ENCODE results near the gene RBM18.

DNA sequence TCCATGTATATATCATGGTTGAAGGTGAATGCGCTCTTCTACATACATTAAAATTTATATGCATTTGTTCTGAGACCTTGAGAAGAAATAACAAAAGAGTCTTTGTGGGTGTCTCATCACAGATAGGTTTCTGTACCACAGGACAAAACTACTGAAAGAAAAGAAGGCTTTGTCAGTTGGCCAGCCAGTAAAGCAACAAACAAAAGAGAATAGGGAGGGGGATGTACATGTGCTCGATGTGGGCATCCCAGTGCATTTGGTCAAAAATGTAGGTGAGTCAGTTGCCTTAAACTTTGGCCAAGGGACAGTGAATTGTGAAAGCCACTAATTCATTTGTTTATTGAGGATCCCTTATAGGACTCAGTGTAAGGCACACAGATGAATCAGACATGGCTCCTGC lies 13.3 kb downstream of the RBM18 start:
- TF ChIP-seq, protein P1, sequence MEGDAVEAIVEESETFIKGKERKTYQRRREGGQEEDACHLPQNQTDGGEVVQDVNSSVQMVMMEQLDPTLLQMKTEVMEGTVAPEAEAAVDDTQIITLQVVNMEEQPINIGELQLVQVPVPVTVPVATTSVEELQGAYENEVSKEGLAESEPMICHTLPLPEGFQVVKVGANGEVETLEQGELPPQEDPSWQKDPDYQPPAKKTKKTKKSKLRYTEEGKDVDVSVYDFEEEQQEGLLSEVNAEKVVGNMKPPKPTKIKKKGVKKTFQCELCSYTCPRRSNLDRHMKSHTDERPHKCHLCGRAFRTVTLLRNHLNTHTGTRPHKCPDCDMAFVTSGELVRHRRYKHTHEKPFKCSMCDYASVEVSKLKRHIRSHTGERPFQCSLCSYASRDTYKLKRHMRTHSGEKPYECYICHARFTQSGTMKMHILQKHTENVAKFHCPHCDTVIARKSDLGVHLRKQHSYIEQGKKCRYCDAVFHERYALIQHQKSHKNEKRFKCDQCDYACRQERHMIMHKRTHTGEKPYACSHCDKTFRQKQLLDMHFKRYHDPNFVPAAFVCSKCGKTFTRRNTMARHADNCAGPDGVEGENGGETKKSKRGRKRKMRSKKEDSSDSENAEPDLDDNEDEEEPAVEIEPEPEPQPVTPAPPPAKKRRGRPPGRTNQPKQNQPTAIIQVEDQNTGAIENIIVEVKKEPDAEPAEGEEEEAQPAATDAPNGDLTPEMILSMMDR (IDR thresholded peaks at IDR 0.05), result no peak
- TF ChIP-seq EP300 (IDR thresholded peaks at IDR 0.05; ENCODE audit: low read depth) (no peak), POLR2A (IDR thresholded peaks at IDR 0.05) (no peak), POLR2AphosphoS5 (IDR thresholded peaks at IDR 0.05) (no peak)
